Nephron (organoid): ENCODE data around the gene YWHAQ.

Source experiments
- H3K27ac Mint-ChIP-seq, 3 experiments: 2 replicates each; pipeline ENCODE4 v1.8.0; 2020; ENCODE audit warnings: mixed read lengths in 3 of 3, mild to moderate bottlenecking in 2 of 3, moderate library complexity in 1 of 3
- H3K27me3 Mint-ChIP-seq: 2 replicates; pipeline ENCODE4 v1.8.0; 2021; ENCODE audit warnings: low read depth, mild to moderate bottlenecking, moderate library complexity, mixed read lengths
- H3K36me3 Mint-ChIP-seq: 2 replicates; pipeline ENCODE4 v1.8.0; 2020; ENCODE audit warnings: low read depth, mixed read lengths
- H3K4me1 Mint-ChIP-seq: 2 replicates; pipeline ENCODE4 v1.8.0; 2020; ENCODE audit warnings: mixed read lengths
- H3K4me3 Mint-ChIP-seq, 3 experiments: 2 replicates each; pipeline ENCODE4 v1.8.0; 2020; ENCODE audit warnings: mild to moderate bottlenecking in 3 of 3, mixed read lengths in 3 of 3, moderate library complexity in 2 of 3
- H3K9me3 Mint-ChIP-seq: 2 replicates; pipeline ENCODE4 v1.8.0; 2020; ENCODE audit warnings: mixed read lengths
- TF ChIP-seq, protein P1 (sequence below), 3 experiments: fragments of 200-600 bp; sonication (generic); IDR thresholded peaks; one replicate each; pipeline ENCODE4 v1.5.0; 2021; ENCODE audit warnings: antibody characterized with exemption in 3 of 3; ENCODE audit not compliant: unreplicated experiment in 3 of 3

Gene YWHAQ

GRCh38 chr2:9674891-9675414 lies 44.2 kb upstream of the YWHAQ start:
- H3K4me3 Mint-ChIP-seq: no peak overlapping the region
- TF ChIP-seq, protein P1, sequence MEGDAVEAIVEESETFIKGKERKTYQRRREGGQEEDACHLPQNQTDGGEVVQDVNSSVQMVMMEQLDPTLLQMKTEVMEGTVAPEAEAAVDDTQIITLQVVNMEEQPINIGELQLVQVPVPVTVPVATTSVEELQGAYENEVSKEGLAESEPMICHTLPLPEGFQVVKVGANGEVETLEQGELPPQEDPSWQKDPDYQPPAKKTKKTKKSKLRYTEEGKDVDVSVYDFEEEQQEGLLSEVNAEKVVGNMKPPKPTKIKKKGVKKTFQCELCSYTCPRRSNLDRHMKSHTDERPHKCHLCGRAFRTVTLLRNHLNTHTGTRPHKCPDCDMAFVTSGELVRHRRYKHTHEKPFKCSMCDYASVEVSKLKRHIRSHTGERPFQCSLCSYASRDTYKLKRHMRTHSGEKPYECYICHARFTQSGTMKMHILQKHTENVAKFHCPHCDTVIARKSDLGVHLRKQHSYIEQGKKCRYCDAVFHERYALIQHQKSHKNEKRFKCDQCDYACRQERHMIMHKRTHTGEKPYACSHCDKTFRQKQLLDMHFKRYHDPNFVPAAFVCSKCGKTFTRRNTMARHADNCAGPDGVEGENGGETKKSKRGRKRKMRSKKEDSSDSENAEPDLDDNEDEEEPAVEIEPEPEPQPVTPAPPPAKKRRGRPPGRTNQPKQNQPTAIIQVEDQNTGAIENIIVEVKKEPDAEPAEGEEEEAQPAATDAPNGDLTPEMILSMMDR (IDR thresholded peaks at IDR 0.05; ENCODE audit: unreplicated experiment in 3 of 3): no peak

DNA sequence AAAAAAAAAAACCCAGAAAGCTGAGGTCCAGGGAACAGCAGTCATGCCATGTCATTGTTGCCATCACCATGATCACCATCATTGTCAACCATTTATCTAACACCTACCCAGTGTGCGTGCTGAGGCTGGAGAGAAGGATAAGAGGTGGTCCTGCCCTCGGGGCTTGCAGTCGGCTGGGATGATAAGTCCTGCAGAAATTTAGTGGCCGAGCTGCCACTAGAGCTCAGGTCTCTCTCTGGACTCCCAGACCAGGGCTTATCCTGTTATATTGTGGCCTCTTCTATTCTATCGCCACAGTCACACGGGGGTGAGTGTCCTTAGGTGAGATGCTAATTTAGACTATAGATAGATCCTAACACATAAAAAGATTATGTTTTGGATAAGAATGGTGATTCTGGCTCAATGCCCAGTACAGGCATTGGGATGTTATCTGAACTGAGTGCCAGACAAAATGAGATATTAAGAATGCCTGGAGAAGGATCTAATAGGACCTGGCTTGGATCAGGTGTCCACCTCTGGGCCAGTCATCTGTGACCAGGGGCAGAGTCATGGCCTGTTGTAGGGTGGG lies 43.2 kb upstream of the YWHAQ start:
- peaks cover 16% of the 10 kb centered on the region for H3K4me1 Mint-ChIP-seq
- H3K36me3 Mint-ChIP-seq: no peaks in the 10 kb centered on the region
- TF ChIP-seq, protein P1 (IDR thresholded peaks at IDR 0.05; ENCODE audit: unreplicated experiment in 3 of 3): no peak
- peaks cover 13% of the 10 kb centered on the region for H3K27me3 Mint-ChIP-seq
- no peak overlapping the region for H3K27ac Mint-ChIP-seq
- H3K9me3 Mint-ChIP-seq: no peaks in the 10 kb centered on the region
- H3K4me3 Mint-ChIP-seq: no peak overlapping the region

More at GRCh38 chr2:9674891-9675414, 44.2 kb upstream of the YWHAQ start:
- H3K9me3 Mint-ChIP-seq: no peaks in the 10 kb centered on the region
- no peaks in the 10 kb centered on the region for H3K36me3 Mint-ChIP-seq
- H3K4me1 Mint-ChIP-seq: peaks cover 11% of the 10 kb centered on the region
- H3K27ac Mint-ChIP-seq: no peak overlapping the region
- H3K27me3 Mint-ChIP-seq: peaks cover 16% of the 10 kb centered on the region

- Mint-ChIP-seq H3K36me3 (no peaks in the 10 kb centered on the region), H3K27me3 (peaks cover 18% of the 10 kb centered on the region), H3K27ac (peak overlapping the region in 2 of 3 experiments; percentile 24 to 70), H3K9me3 (no peaks in the 10 kb centered on the region), H3K4me1 (peaks cover 26% of the 10 kb centered on the region), H3K4me3 (peak overlapping the region in 1 of 3 experiments; percentile 58)
- TF ChIP-seq, protein P1 (IDR thresholded peaks at IDR 0.05; ENCODE audit: unreplicated experiment in 3 of 3): no peak
These were observed 38.0 kb upstream of the YWHAQ start for GRCh38 chr2:9668687-9669345.

DNA sequence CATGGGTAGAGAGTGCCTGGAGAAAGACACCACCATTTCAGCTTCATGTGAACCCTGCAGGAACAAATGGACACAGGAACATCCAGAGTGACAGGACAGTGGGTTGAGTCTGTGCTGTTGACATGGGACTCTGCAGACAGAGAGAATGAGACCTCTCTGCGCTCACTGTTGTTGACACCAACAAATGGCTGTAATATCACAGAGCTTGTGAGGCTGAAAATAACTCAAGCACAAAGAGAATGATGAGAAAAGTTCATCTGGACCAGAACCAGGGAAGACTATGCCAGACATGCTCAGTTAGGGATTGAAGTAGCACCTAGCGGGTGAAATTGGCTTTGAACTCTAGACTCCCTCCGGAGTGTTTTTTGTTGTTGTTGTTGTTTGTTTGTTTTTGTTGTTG lies 37.0 kb upstream of the YWHAQ start:
- Mint-ChIP-seq H3K36me3 (no peaks in the 10 kb centered on the region), H3K4me1 (peaks cover 26% of the 10 kb centered on the region), H3K27me3 (peaks cover 14% of the 10 kb centered on the region), H3K9me3 (no peaks in the 10 kb centered on the region), H3K27ac (no peak overlapping the region), H3K4me3 (peak overlapping the region in 1 of 3 experiments; percentile 6)
- TF ChIP-seq, protein P1 (IDR thresholded peaks at IDR 0.05; ENCODE audit: unreplicated experiment in 3 of 3): no peak

GRCh38 chr2:9666306-9666705 lies 35.5 kb upstream of the YWHAQ start:
- Mint-ChIP-seq H3K36me3 (no peaks in the 10 kb centered on the region), H3K4me1 (peaks cover 26% of the 10 kb centered on the region), H3K9me3 (no peaks in the 10 kb centered on the region), H3K4me3 (no peak overlapping the region), H3K27me3 (peaks cover 14% of the 10 kb centered on the region), H3K27ac (no peak overlapping the region)
- TF ChIP-seq, protein P1 (IDR thresholded peaks at IDR 0.05; ENCODE audit: unreplicated experiment in 3 of 3): no peak
